GM23338 (cell line): ENCODE measurements around the gene VAPA.

Source experiments
- EZH2 ChIP-seq: fragments of 200-600 bp; sonication (generic); IDR thresholded peaks from one replicate; pipeline ENCODE4 v1.8.0; 2017; ENCODE audit warnings: antibody characterized with exemption, mild to moderate bottlenecking, low read depth; ENCODE audit not compliant: unreplicated experiment
- EZH2phosphoT487 ChIP-seq: fragments of 200-600 bp; sonication (generic); IDR thresholded peaks from one replicate; pipeline ENCODE4 v1.8.1; 2018; ENCODE audit warnings: antibody characterized with exemption; ENCODE audit not compliant: unreplicated experiment
- JUNB ChIP-seq: IDR thresholded peaks from one replicate; pipeline ENCODE4 v1.6.1; 2016; ENCODE audit warnings: antibody characterized with exemption; ENCODE audit not compliant: unreplicated experiment
- POLR2AphosphoS5 ChIP-seq: IDR thresholded peaks from 2 replicates; pipeline ENCODE4 v1.6.1; 2016; ENCODE audit warnings: antibody characterized with exemption, low read depth
- ZNF114 ChIP-seq: fragments of 250-450 bp; sonication (Bioruptor Pico); IDR thresholded peaks from 2 replicates; pipeline ENCODE4 v1.5.0; 2020; ENCODE audit warnings: mild to moderate bottlenecking, moderate library complexity
- TF ChIP-seq, protein P1 (sequence below), 2 experiments: fragments of 200-600 bp in 1 of 2; sonication (generic) in 1 of 2; conservative IDR thresholded peaks; 2 replicates each; pipeline versions ENCODE4 v1.5.1 to v1.6.1; 2016 to 2017; ENCODE audit warnings: antibody characterized with exemption in 2 of 2, low read depth in 2 of 2, mild to moderate bottlenecking in 2 of 2, moderate library complexity in 1 of 2
- TF ChIP-seq, protein P2 (sequence below): IDR thresholded peaks from one replicate; pipeline ENCODE4 v1.6.1; 2018; ENCODE audit warnings: antibody characterized with exemption; ENCODE audit not compliant: unreplicated experiment

GRCh38 chr18:9958861-9959399 is 45.1 kb downstream of the VAPA start:
- TF ChIP-seq EZH2phosphoT487 (no peak), POLR2AphosphoS5 (no peak), ZNF114 (CRISPR knock-in tag) (no peak), EZH2 (no peak), JUNB (no peak)
- TF ChIP-seq, protein P1, sequence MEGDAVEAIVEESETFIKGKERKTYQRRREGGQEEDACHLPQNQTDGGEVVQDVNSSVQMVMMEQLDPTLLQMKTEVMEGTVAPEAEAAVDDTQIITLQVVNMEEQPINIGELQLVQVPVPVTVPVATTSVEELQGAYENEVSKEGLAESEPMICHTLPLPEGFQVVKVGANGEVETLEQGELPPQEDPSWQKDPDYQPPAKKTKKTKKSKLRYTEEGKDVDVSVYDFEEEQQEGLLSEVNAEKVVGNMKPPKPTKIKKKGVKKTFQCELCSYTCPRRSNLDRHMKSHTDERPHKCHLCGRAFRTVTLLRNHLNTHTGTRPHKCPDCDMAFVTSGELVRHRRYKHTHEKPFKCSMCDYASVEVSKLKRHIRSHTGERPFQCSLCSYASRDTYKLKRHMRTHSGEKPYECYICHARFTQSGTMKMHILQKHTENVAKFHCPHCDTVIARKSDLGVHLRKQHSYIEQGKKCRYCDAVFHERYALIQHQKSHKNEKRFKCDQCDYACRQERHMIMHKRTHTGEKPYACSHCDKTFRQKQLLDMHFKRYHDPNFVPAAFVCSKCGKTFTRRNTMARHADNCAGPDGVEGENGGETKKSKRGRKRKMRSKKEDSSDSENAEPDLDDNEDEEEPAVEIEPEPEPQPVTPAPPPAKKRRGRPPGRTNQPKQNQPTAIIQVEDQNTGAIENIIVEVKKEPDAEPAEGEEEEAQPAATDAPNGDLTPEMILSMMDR (conservative IDR thresholded peaks at IDR 0.05; ENCODE audit: low read depth in 2 of 2) = no peak
- TF ChIP-seq, protein P2, sequence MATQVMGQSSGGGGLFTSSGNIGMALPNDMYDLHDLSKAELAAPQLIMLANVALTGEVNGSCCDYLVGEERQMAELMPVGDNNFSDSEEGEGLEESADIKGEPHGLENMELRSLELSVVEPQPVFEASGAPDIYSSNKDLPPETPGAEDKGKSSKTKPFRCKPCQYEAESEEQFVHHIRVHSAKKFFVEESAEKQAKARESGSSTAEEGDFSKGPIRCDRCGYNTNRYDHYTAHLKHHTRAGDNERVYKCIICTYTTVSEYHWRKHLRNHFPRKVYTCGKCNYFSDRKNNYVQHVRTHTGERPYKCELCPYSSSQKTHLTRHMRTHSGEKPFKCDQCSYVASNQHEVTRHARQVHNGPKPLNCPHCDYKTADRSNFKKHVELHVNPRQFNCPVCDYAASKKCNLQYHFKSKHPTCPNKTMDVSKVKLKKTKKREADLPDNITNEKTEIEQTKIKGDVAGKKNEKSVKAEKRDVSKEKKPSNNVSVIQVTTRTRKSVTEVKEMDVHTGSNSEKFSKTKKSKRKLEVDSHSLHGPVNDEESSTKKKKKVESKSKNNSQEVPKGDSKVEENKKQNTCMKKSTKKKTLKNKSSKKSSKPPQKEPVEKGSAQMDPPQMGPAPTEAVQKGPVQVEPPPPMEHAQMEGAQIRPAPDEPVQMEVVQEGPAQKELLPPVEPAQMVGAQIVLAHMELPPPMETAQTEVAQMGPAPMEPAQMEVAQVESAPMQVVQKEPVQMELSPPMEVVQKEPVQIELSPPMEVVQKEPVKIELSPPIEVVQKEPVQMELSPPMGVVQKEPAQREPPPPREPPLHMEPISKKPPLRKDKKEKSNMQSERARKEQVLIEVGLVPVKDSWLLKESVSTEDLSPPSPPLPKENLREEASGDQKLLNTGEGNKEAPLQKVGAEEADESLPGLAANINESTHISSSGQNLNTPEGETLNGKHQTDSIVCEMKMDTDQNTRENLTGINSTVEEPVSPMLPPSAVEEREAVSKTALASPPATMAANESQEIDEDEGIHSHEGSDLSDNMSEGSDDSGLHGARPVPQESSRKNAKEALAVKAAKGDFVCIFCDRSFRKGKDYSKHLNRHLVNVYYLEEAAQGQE = no peak
